ENCODE data around the gene CAMK2D. TPM values are rescaled to one million over a fixed set of nuclear protein-coding genes. Genes with fewer than 3 reads are reported as not detected.

The CAMK2D gene
- total and polyA plus RNA-seq, 7 donors: 24.3 to 78.1 (median 54.0) TPM

DNA sequence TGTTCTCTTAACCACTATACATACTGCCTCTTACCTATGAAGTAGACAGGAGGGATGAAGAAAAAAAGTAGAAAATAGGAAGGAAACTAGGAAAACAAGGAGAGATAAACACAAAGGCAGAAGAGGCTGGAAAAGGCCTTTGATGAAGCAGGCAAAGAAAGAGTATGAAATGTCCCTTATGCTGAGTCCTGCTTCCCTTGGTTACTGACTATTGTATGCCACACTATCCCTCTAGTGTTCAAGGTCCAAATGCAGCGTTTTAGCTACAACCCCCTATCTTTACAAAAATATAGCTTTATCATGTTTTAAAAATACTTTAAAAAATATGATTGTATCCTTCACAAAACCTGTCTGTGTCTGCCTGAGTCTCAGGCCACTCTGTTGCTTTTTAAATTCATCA is 233.1 kb downstream of the CAMK2D start:
- no peak overlapping the region for H3K4me3 ChIP-seq
- 82 to 93% methylated on average over 1 of the region's 1 CpG for whole genome bisulfite sequencing, 2 donors
- H3K36me3 ChIP-seq: peaks cover 0 to 21% (median 7%) of the 10 kb centered on the region in 4 donors
- DNase-seq: no peak
- intact Hi-C loops (cut with DNase I): loop anchor here (1.0 kb wide), 1 partner anchor 8 kb away; no protein-coding TSS in a partner anchor
- no peaks in the 10 kb centered on the region for H3K4me1 ChIP-seq
- no peaks in the 10 kb centered on the region for H3K27me3 ChIP-seq
- H3K27ac ChIP-seq: no peak overlapping the region
- TF ChIP-seq EP300 (IDR thresholded peaks at IDR 0.05) (no peak), CTCF (IDR thresholded peaks at IDR 0.05) (no peak), POLR2A (IDR thresholded peaks at IDR 0.05) (no peak), POLR2AphosphoS5 (IDR thresholded peaks at IDR 0.05) (no peak)
- H3K9me3 ChIP-seq: no peaks in the 10 kb centered on the region

DNA sequence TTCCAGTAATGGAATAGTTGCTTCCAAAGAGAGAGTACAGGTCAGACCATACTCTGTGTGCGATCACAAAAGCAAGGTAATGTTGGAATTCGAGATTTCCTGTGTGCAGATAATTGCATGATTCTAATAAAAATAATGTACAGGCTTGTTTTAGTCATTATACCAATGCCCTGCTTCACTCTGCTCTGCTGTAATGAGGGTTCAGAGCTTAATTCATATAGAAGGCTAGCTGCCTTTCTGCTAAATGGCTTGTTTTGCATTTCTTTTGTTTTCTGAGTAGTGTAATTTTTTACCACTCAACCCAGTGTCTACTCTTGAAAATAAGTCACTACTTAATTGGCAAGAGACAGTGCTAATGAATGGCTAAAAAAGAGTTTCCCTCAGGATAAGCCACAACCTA is 236.0 kb downstream of the CAMK2D start:
- intact Hi-C loops (cut with DNase I): no loop called here
- no peaks in the 10 kb centered on the region for H3K9me3 ChIP-seq
- H3K4me3 ChIP-seq: no peak overlapping the region
- H3K27ac ChIP-seq: no peak overlapping the region
- no peak for DNase-seq
- H3K4me1 ChIP-seq: no peaks in the 10 kb centered on the region
- H3K27me3 ChIP-seq: no peaks in the 10 kb centered on the region
- 97% methylated on average over 2 of the region's 2 CpGs for WGBS, 2 donors
- peaks cover 0 to 15% (median under 1%) of the 10 kb centered on the region in 4 donors for H3K36me3 ChIP-seq
- no peak for TF ChIP-seq POLR2AphosphoS5 (IDR thresholded peaks at IDR 0.05)
- no peak for TF ChIP-seq EP300 (IDR thresholded peaks at IDR 0.05)
- TF ChIP-seq CTCF (IDR thresholded peaks at IDR 0.05): no peak
- no peak for TF ChIP-seq POLR2A (IDR thresholded peaks at IDR 0.05)

DNA sequence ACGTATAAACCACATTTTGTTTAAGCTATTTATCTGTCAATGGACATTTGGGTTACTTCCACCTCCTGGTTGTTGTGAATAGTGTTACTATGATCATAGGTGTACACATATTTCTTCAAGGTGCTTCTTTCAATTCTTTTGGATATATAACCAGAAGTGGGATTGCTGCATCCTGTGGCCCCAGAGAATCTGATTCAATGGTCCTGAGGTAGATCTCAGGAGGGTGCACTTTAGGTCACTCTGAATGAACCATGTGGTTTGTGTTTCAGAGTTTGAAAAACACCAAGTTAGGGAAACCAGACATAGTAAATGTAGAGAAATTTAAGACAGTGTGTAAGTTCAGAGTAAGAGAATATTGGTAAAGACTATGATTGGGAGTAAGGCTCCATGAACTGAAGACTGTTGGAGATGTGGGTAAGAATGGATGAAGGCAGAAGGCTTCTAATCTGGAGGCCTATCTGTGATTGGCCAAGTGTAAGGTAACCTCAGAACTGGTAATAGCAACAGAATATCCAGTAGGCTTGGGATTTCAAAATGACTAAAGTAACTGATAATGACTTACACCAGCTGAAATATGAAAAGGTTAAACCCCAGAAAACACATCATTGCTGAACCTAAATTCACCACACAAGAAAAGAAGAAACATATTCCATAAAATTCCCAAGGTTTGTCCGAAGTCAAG is 236.9 kb downstream of the CAMK2D start:
- no peaks in the 10 kb centered on the region for H3K27me3 ChIP-seq
- 93 to 98% methylated on average over 2 of the region's 2 CpGs for WGBS, 2 donors
- H3K4me1 ChIP-seq: no peaks in the 10 kb centered on the region
- H3K9me3 ChIP-seq: no peaks in the 10 kb centered on the region
- intact Hi-C loops (cut with DNase I): no loop called here
- TF ChIP-seq POLR2A (IDR thresholded peaks at IDR 0.05): no peak
- TF ChIP-seq CTCF (IDR thresholded peaks at IDR 0.05): no peak
- no peak for TF ChIP-seq EP300 (IDR thresholded peaks at IDR 0.05)
- TF ChIP-seq POLR2AphosphoS5 (IDR thresholded peaks at IDR 0.05): no peak
- no peak for DNase-seq
- no peak overlapping the region for H3K4me3 ChIP-seq
- no peak overlapping the region for H3K27ac ChIP-seq
- H3K36me3 ChIP-seq: peaks cover 0 to 6% (median 0%) of the 10 kb centered on the region in 4 donors

- Histone ChIP-seq H3K4me1 (peaks cover 0 to 2% (median 0%) of the 10 kb centered on the region in 4 donors), H3K27me3 (no peaks in the 10 kb centered on the region), H3K27ac (no peak overlapping the region), H3K36me3 (peaks cover 0 to under 1% (median 0%) of the 10 kb centered on the region in 4 donors), H3K4me3 (no peak overlapping the region), H3K9me3 (no peaks in the 10 kb centered on the region)
- no peak for TF ChIP-seq CTCF (IDR thresholded peaks at IDR 0.05)
- no peak for TF ChIP-seq EP300 (IDR thresholded peaks at IDR 0.05)
- no peak for TF ChIP-seq POLR2AphosphoS5 (IDR thresholded peaks at IDR 0.05)
- no peak for TF ChIP-seq POLR2A (IDR thresholded peaks at IDR 0.05)
- intact Hi-C loops (cut with DNase I): no loop called here
- 93 to 94% methylated on average over 1 of the region's 1 CpG for WGBS, 2 donors
- no peak for DNase-seq
Measured at GRCh38 chr4:113524096-113524495, 237.4 kb downstream of the CAMK2D start.

All from sigmoid colon (tissue), 7 donors.